Anterior cingulate cortex (tissue), 58 donors: ENCODE data around the gene PRIMPOL.
"Not testable (repeated sequence)": the region's sequence is repeated elsewhere in the genome, so short reads cannot be mapped to it uniquely, and the experiment has no call there.

Experiments used
- DNase-seq, 58 donors: peaks; one replicate each; lab custom pipeline; 2025; lab: John Stamatoyannopoulos, UW

The PRIMPOL gene

GRCh38 chr4:184697956-184698355 lies 48.4 kb downstream of the PRIMPOL start:
- DNase-seq, result no peak

GRCh38 chr4:184699941-184700340 lies 50.4 kb downstream of the PRIMPOL start:
- no peak for DNase-seq

GRCh38 chr4:184702114-184702513 lies 52.6 kb downstream of the PRIMPOL start:
- no peak for DNase-seq

- no peak for DNase-seq
Measured at GRCh38 chr4:184705692-184706091, 56.2 kb downstream of the PRIMPOL start.

GRCh38 chr4:184706453-184706852 lies 56.9 kb downstream of the PRIMPOL start:
- no peak for DNase-seq

GRCh38 chr4:184712322-184712721 lies 62.8 kb downstream of the PRIMPOL start:
- no peak for DNase-seq

- no peak for DNase-seq
Measured at GRCh38 chr4:184713887-184714286, 64.3 kb downstream of the PRIMPOL start.

- no peak for DNase-seq
Measured at GRCh38 chr4:184715526-184715925, 66.0 kb downstream of the PRIMPOL start.

GRCh38 chr4:184719407-184719806 lies 69.9 kb downstream of the PRIMPOL start:
- no peak for DNase-seq

GRCh38 chr4:184721254-184721653 lies 71.7 kb downstream of the PRIMPOL start:
- DNase-seq, result no peak

GRCh38 chr4:184722798-184723197 lies 73.3 kb downstream of the PRIMPOL start:
- DNase-seq, result no peak

- DNase-seq, result no peak
Measured at GRCh38 chr4:184727430-184727829, 77.9 kb downstream of the PRIMPOL start.

GRCh38 chr4:184728858-184729257 lies 79.3 kb downstream of the PRIMPOL start:
- DNase-seq, result no peak

GRCh38 chr4:184729946-184730345 lies 80.4 kb downstream of the PRIMPOL start:
- no peak for DNase-seq

- no peak for DNase-seq
Measured at GRCh38 chr4:184731056-184731455, 81.5 kb downstream of the PRIMPOL start.

- DNase-seq, result no peak
Measured at GRCh38 chr4:184732126-184732525, 82.6 kb downstream of the PRIMPOL start.

- peak; percentile 82 to 100 (median 95) for DNase-seq
Measured at GRCh38 chr4:184733654-184734524, 84.4 kb downstream of the PRIMPOL start, which contains the start of gene CENPU. Gene CENPU (minus strand): TSS chr4:184734096. CDS start chr4:184734062, 34 bp downstream.

GRCh38 chr4:184734758-184735157 lies 85.2 kb downstream of the PRIMPOL start:
- DNase-seq, result no peak

- DNase-seq, result not testable (repeated sequence)
Measured at GRCh38 chr4:184739575-184739974, 90.0 kb downstream of the PRIMPOL start.

GRCh38 chr4:184740980-184741391 lies 91.4 kb downstream of the PRIMPOL start:
- no peak for DNase-seq

- DNase-seq, result not testable (repeated sequence)
Measured at GRCh38 chr4:184741651-184742050, 92.1 kb downstream of the PRIMPOL start.

GRCh38 chr4:184743650-184744049 lies 94.1 kb downstream of the PRIMPOL start:
- no peak for DNase-seq
